IMR-90 (cell line): Measurements from ENCODE around the gene CIB1. TPM values are rescaled to one million over a fixed set of nuclear protein-coding genes. Genes with fewer than 3 reads are reported as not detected.

Experiments
- ATAC-seq: fragments of 200-7000 bp; cut with Tn5 transposase; 2 replicates; pipeline ENCODE4 v1.9.1; 2020; ENCODE audit warnings: low read depth, mild to moderate bottlenecking, moderate library complexity
- BruUV-seq: library from RNA; stranded (reverse); fragments of 400-500 nt; replicated peaks from 2 replicates; lab custom pipeline; 2021; lab: Mats Ljungman, UMichigan
- CTCF ChIA-PET: fragments of 300-600 bp; formaldehyde crosslinking; extraction: SDS; loops from one replicate; lab custom pipeline; 2021; ENCODE audit warnings: antibody characterized with exemption; lab: Yijun Ruan, JAX
- POLR2A ChIA-PET: fragments of 300-600 bp; sonication (Branson Sonifier 250); formaldehyde crosslinking; loops from one replicate; lab custom pipeline; 2022; ENCODE audit warnings: antibody characterized with exemption; ENCODE audit not compliant: unreplicated experiment; lab: Charles Lee
- DNase-seq: peaks from one replicate; pipeline ENCODE4 v3.0.0; 2013
- H2AFZ ChIP-seq: replicated peaks from 2 replicates; pipeline ENCODE3; 2013; ENCODE audit warnings: low read length, mild to moderate bottlenecking; ENCODE audit not compliant: poor library complexity
- H2AK5ac ChIP-seq: 2 replicates; pipeline ENCODE4 v1.6.1; 2013; ENCODE audit warnings: low read depth, low read length, inconsistent platforms
- H2AK9ac ChIP-seq: replicated peaks from 2 replicates; pipeline ENCODE3; 2013; ENCODE audit warnings: mild to moderate bottlenecking, low read depth, low read length, moderate library complexity; ENCODE audit not compliant: poor library complexity
- H2BK120ac ChIP-seq: 2 replicates; pipeline ENCODE4 v1.6.1; 2013; ENCODE audit warnings: low read depth, low read length, inconsistent platforms
- H2BK15ac ChIP-seq: 3 replicates; pipeline ENCODE4 v1.6.1; 2013; ENCODE audit warnings: low read depth, low read length, inconsistent platforms
- H2BK20ac ChIP-seq: 2 replicates; pipeline ENCODE4 v1.6.1; 2013; ENCODE audit warnings: low read depth, mild to moderate bottlenecking, inconsistent platforms, low read length, moderate library complexity
- H2BK5ac ChIP-seq: 2 replicates; pipeline ENCODE4 v1.6.1; 2013; ENCODE audit warnings: mild to moderate bottlenecking, low read depth, low read length, inconsistent platforms; ENCODE audit not compliant: poor library complexity, severe bottlenecking
- H3K14ac ChIP-seq: replicated peaks from 2 replicates; pipeline ENCODE4 v1.6.1; 2013; ENCODE audit warnings: low read depth, low read length, inconsistent platforms
- H3K18ac ChIP-seq: 2 replicates; pipeline ENCODE4 v1.6.1; 2013; ENCODE audit warnings: low read depth, low read length, control low read depth
- H3K23ac ChIP-seq: 2 replicates; pipeline ENCODE4 v1.6.1; 2013; ENCODE audit warnings: low read depth, low read length, inconsistent platforms
- H3K27ac ChIP-seq: 2 replicates; pipeline ENCODE4 v1.5.1; 2013; ENCODE audit warnings: mild to moderate bottlenecking, control low read depth, low read length; ENCODE audit not compliant: insufficient read depth
- H3K27me3 ChIP-seq: 2 replicates; pipeline ENCODE4 v1.6.1; 2013; ENCODE audit warnings: low read length; ENCODE audit not compliant: control insufficient read depth, insufficient read depth
- H3K36me3 ChIP-seq: 2 replicates; pipeline ENCODE4 v1.6.1; 2013; ENCODE audit warnings: low read length, mixed read lengths; ENCODE audit not compliant: control insufficient read depth, insufficient read depth
- H3K4ac ChIP-seq: 2 replicates; pipeline ENCODE4 v1.6.1; 2013; ENCODE audit warnings: low read depth, low read length, inconsistent platforms
- H3K4me1 ChIP-seq: 2 replicates; pipeline ENCODE4 v1.6.1; 2013; ENCODE audit warnings: low read length, mixed read lengths; ENCODE audit not compliant: control insufficient read depth, insufficient read depth
- H3K4me2 ChIP-seq: 2 replicates; pipeline ENCODE4 v1.6.1; 2013; ENCODE audit warnings: low read depth, mild to moderate bottlenecking, control low read depth, low read length, moderate library complexity
- H3K4me3 ChIP-seq: 2 replicates; pipeline ENCODE4 v1.5.1; 2013; ENCODE audit warnings: low read depth, mild to moderate bottlenecking, control low read depth, low read length, moderate library complexity; ENCODE audit not compliant: insufficient read depth
- H3K56ac ChIP-seq: 2 replicates; pipeline ENCODE4 v1.6.1; 2013; ENCODE audit warnings: low read length, inconsistent platforms; ENCODE audit not compliant: insufficient read depth; ENCODE audit errors: extremely low read depth
- H3K79me1 ChIP-seq, 2 experiments: 2 replicates each; pipeline ENCODE4 v1.6.1; 2013; ENCODE audit warnings: low read length in 2 of 2, inconsistent platforms in 1 of 2, low read depth in 1 of 2
- H3K9ac ChIP-seq: 2 replicates; pipeline ENCODE4 v1.6.1; 2013; ENCODE audit warnings: low read depth, low read length, control low read depth
- H3K9me1 ChIP-seq: 2 replicates; pipeline ENCODE4 v1.6.1; 2013; ENCODE audit warnings: low read length, inconsistent platforms; ENCODE audit not compliant: insufficient read depth
- H3K9me3 ChIP-seq: 2 replicates; pipeline ENCODE4 v1.6.1; 2013; ENCODE audit warnings: low read length; ENCODE audit not compliant: control insufficient read depth, insufficient read depth
- H4K20me1 ChIP-seq: 2 replicates; pipeline ENCODE4 v1.6.1; 2013; ENCODE audit warnings: low read length, inconsistent platforms; ENCODE audit not compliant: insufficient read depth
- H4K5ac ChIP-seq: 2 replicates; pipeline ENCODE4 v1.6.1; 2013; ENCODE audit warnings: mild to moderate bottlenecking, low read depth, low read length, control low read depth
- H4K8ac ChIP-seq, 2 experiments: 2 replicates each; pipeline ENCODE4 v1.6.1; 2013; ENCODE audit warnings: low read depth in 2 of 2, low read length in 2 of 2, control low read depth in 1 of 2, inconsistent platforms in 1 of 2
- H4K91ac ChIP-seq: 2 replicates; pipeline ENCODE4 v1.6.1; 2013; ENCODE audit warnings: low read depth, low read length, inconsistent platforms; ENCODE audit not compliant: insufficient read depth
- BHLHE40 ChIP-seq: fragments of 150-350 bp; IDR thresholded peaks from 2 replicates; pipeline ENCODE4 v1.6.1; 2016; ENCODE audit warnings: mild to moderate bottlenecking, low read depth, low read length
- CEBPB ChIP-seq: IDR thresholded peaks from 2 replicates; pipeline ENCODE4 v1.6.1; 2012; ENCODE audit warnings: low read depth, low read length, improper control_type of control experiment
- CHD1 ChIP-seq: IDR thresholded peaks from 2 replicates; pipeline ENCODE4 v1.6.1; 2012; ENCODE audit warnings: low read depth, low read length, improper control_type of control experiment
- CTCF ChIP-seq: conservative IDR thresholded peaks from 2 replicates; pipeline ENCODE4 v1.5.1; 2012; ENCODE audit warnings: mild to moderate bottlenecking, low read depth, low read length, improper control_type of control experiment
- ELK1 ChIP-seq: fragments of 150-350 bp; IDR thresholded peaks from 2 replicates; pipeline ENCODE4 v1.6.1; 2016; ENCODE audit warnings: low read depth, mild to moderate bottlenecking, low read length, moderate library complexity, borderline replicate concordance
- FOS ChIP-seq: fragments of 150-350 bp; IDR thresholded peaks from 2 replicates; pipeline ENCODE4 v1.6.1; 2016; ENCODE audit warnings: low read depth, low read length
- MAFK ChIP-seq: IDR thresholded peaks from 2 replicates; pipeline ENCODE4 v1.6.1; 2012; ENCODE audit warnings: low read depth, low read length, improper control_type of control experiment
- MAZ ChIP-seq: IDR thresholded peaks from 2 replicates; pipeline ENCODE4 v1.6.1; 2012; ENCODE audit warnings: low read depth, mild to moderate bottlenecking, low read length, improper control_type of control experiment, moderate library complexity, borderline replicate concordance
- MXI1 ChIP-seq: IDR thresholded peaks from 2 replicates; pipeline ENCODE4 v1.6.1; 2012; ENCODE audit warnings: low read depth, mild to moderate bottlenecking, low read length, moderate library complexity, borderline replicate concordance
- NFE2L2 ChIP-seq: fragments of 150-350 bp; IDR thresholded peaks from 2 replicates; pipeline ENCODE4 v1.6.1; 2016; ENCODE audit warnings: low read depth, mild to moderate bottlenecking, low read length
- POLR2A ChIP-seq: IDR thresholded peaks from 2 replicates; pipeline ENCODE4 v1.6.1; 2012; ENCODE audit warnings: mild to moderate bottlenecking, low read depth, low read length
- RAD21 ChIP-seq: IDR thresholded peaks from 2 replicates; pipeline ENCODE4 v1.6.1; 2012; ENCODE audit warnings: low read length, improper control_type of control experiment
- RCOR1 ChIP-seq: IDR thresholded peaks from 2 replicates; pipeline ENCODE4 v1.6.1; 2012; ENCODE audit warnings: mild to moderate bottlenecking, low read length, improper control_type of control experiment; ENCODE audit not compliant: insufficient replicate concordance
- RFX5 ChIP-seq: IDR thresholded peaks from 2 replicates; pipeline ENCODE4 v1.8.0; 2012; ENCODE audit warnings: low read depth, mild to moderate bottlenecking, low read length, moderate library complexity
- SMC3 ChIP-seq: fragments of 150-350 bp; IDR thresholded peaks from 2 replicates; pipeline ENCODE4 v1.6.1; 2016; ENCODE audit warnings: low read depth, mild to moderate bottlenecking, antibody characterized with exemption, low read length, moderate library complexity
- USF2 ChIP-seq: fragments of 150-350 bp; IDR thresholded peaks from 2 replicates; pipeline ENCODE4 v1.6.1; 2017; ENCODE audit warnings: mild to moderate bottlenecking, antibody characterized with exemption, low read length, low read depth
- WGBS, 2 experiments: methylation state at CpG; one replicate each; pipeline versions ENCODE4 v1.1.5 to v1.1.7; 2013; ENCODE audit warnings: missing lambda C conversion rate in 2 of 2; ENCODE audit not compliant: insufficient read length in 1 of 2; ENCODE audit errors: extremely low coverage in 2 of 2; 5-methylcytosine and 5-hydroxymethylcytosine counted together
- dilution Hi-C: fragments of 300-500 bp; cut with HindIII; formaldehyde crosslinking; loops from one replicate; pipeline ENCODE4 v1.14.3; 2018; ENCODE audit warnings: low sequenced_read_pairs; ENCODE audit not compliant: unreplicated experiment
- in situ Hi-C: fragments of 300-500 bp; cut with MboI; formaldehyde crosslinking; loops from 3 replicates; pipeline ENCODE4 v1.14.3; 2019; ENCODE audit warnings: low sequenced_read_pairs, inconsistent platforms, mixed read lengths
- intact Hi-C: fragments of 100-400 bp; cut with micrococcal nuclease; formaldehyde crosslinking; loops from 2 replicates; pipeline ENCODE4 v1.10.0; 2022
- polyA plus RNA-seq, 3 experiments: library from polyadenylated mRNA; depleted of rRNA; stranded (reverse); fragments of >200 nt; gene quantifications; 2 replicates each; pipeline ENCODE4 v1.2.3, GENCODE V29; 2012; ENCODE audit warnings: low replicate concordance in 1 of 3
- total RNA-seq: library from RNA; depleted of rRNA; stranded (reverse); fragments of >200 nt; gene quantifications from 2 replicates; pipeline ENCODE4 v1.2.3, GENCODE V29; 2012

CIB1 gene
- total and polyA plus RNA-seq, 2 of the 4 experiments (the other 2 are of a cell fraction) = 31.5 to 94.1 TPM

GRCh38 chr15:90207252-90207651 is 26.5 kb downstream of the CIB1 start:
- Histone ChIP-seq H2BK15ac (no peak overlapping the region), H3K4me3 (no peak overlapping the region), H3K4ac (no peak overlapping the region), H2AFZ (no peak overlapping the region), H4K91ac (no peak overlapping the region), H3K36me3 (peaks cover 7% of the 10 kb centered on the region), H4K20me1 (no peaks in the 10 kb centered on the region; the same call in 1 of the 2 replicates), H3K9ac (no peak overlapping the region), H2BK120ac (no peak overlapping the region), H3K18ac (no peak overlapping the region), H3K27me3 (no peaks in the 10 kb centered on the region), H2BK5ac (no peak overlapping the region), H3K56ac (no peak overlapping the region), H4K5ac (no peak overlapping the region), H3K14ac (no peak overlapping the region), H3K4me1 (peaks cover 9% of the 10 kb centered on the region), H3K79me1 (peaks cover 39 to 58% of the 10 kb centered on the region in 2 experiments), H3K9me3 (no peaks in the 10 kb centered on the region), H3K9me1 (peaks cover 15% of the 10 kb centered on the region), H2AK9ac (peak overlapping the region; percentile 51), H3K27ac (no peak overlapping the region), H2BK20ac (no peak overlapping the region), H3K23ac (no peak overlapping the region), H4K8ac (no peak overlapping the region), H2AK5ac (no peak overlapping the region), H3K4me2 (no peak overlapping the region)
- CTCF ChIA-PET = interaction anchor here (1.2 kb wide), 1 partner anchor 14 kb away, joined by 3 read pairs; no protein-coding TSS in a partner anchor
- no CpG with 5 or more reads among the region's 6 CpGs for WGBS, 2 experiments
- ATAC-seq (no peak), DNase-seq (no peak)
- in situ Hi-C loops (no loop called here), dilution Hi-C loops (no loop called here), intact Hi-C loops (no loop called here)
- POLR2A ChIA-PET = no interaction called here
- TF ChIP-seq NFE2L2 (no peak), ELK1 (no peak), CEBPB (no peak), RCOR1 (no peak), RFX5 (no peak), CTCF (no peak), SMC3 (no peak), POLR2A (no peak), MAFK (no peak), CHD1 (no peak), MXI1 (no peak), BHLHE40 (no peak), MAZ (no peak), FOS (no peak), USF2 (no peak), RAD21 (no peak)
- no TSS peak for BruUV-seq
